ENCODE data around the gene USP5.

USP5 gene

DNA sequence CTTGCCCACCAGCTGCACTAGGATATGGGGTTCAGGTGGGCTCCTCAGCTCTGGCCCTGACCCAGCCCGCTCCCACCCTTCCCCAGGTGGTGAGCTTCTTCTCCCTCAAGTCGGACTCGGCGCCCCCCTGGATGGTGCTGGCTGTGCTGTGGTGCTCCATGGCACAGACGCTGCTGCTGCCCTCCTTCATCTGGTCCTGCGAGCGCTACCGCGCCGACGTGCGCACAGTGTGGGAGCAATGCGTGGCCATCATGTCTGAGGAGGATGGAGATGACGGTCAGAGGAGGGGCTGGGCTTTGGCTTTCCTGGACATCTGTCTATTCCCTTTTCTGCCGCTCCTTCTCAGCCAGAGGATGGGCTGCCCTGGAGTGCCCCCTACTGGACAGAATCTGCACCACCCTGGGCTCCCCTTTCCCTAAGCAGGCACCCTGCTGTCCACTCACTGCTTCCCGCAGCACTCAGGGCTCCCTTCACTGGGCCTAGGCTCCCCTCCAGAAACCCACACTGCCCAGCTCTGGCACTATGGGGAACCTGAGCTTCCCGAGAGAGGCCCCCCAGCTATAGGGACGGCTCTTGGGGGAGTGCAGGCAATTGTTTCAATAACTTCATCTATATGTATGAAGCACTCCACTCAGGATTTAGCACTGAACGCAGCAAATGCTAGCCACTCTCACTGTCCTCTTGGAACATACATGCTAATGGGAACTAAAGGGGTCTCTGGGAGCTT, 26.4 kb upstream of the USP5 start:
- H3K9ac ChIP-seq: no peak overlapping the region
- no peaks in the 10 kb centered on the region for H3K79me2 ChIP-seq
- H3K27me3 ChIP-seq (ENCODE audit: control insufficient read depth, insufficient read depth, low read length): no peaks in the 10 kb centered on the region
- no peak overlapping the region for H3K4me2 ChIP-seq (ENCODE audit: low read length)
- H3K4me3 ChIP-seq (ENCODE audit: low read depth, low read length): no peak overlapping the region
- H2AFZ ChIP-seq: peak overlapping the region; percentile 48
- TF ChIP-seq CTCF (IDR thresholded peaks at IDR 0.05): peak; percentile 92
- H3K9me3 ChIP-seq (ENCODE audit: control insufficient read depth, low read length): no peaks in the 10 kb centered on the region
- H3K4me1 ChIP-seq: peaks cover 19% of the 10 kb centered on the region
- no peaks in the 10 kb centered on the region for H3K36me3 ChIP-seq (ENCODE audit: control insufficient read depth, insufficient read depth, low read length)
- H3K27ac ChIP-seq: no peak overlapping the region

DNA sequence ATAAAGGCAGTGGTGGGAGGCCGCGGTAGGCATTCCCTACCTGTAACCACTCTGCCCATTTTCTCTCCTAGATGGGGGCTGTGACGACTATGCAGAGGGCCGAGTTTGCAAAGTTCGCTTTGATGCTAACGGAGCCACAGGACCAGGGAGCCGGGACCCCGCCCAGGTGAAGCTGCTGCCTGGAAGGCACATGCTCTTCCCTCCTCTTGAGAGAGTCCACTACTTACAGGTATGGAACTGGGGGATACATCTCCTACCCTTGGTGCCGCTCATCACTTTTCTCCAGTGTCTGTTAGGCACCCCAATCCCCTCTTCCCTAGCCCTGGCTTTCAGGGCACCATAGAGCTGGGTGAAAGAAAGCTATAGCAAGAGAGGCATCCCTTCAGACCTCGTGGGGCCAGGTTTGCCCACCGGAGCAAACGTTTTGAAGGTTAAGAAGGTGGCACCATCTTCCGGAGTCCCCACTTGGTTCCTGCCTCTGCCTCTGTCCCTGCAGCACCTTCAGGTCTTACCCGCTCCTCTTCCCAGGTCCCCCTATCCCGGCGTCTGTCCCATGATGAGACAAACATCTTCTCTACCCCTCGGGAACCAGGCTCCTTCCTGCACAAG, 25.7 kb upstream of the USP5 start:
- TF ChIP-seq CTCF (IDR thresholded peaks at IDR 0.05): no peak
- H3K4me2 ChIP-seq (ENCODE audit: low read length): no peak overlapping the region
- H3K9me3 ChIP-seq (ENCODE audit: control insufficient read depth, low read length): no peaks in the 10 kb centered on the region
- H3K4me3 ChIP-seq (ENCODE audit: low read depth, low read length): no peak overlapping the region
- no peaks in the 10 kb centered on the region for H3K79me2 ChIP-seq
- no peak overlapping the region for H3K27ac ChIP-seq
- H3K4me1 ChIP-seq: peaks cover 19% of the 10 kb centered on the region
- H3K36me3 ChIP-seq (ENCODE audit: control insufficient read depth, insufficient read depth, low read length): no peaks in the 10 kb centered on the region
- H3K27me3 ChIP-seq (ENCODE audit: control insufficient read depth, insufficient read depth, low read length): no peaks in the 10 kb centered on the region
- no peak overlapping the region for H2AFZ ChIP-seq
- H3K9ac ChIP-seq: no peak overlapping the region

DNA sequence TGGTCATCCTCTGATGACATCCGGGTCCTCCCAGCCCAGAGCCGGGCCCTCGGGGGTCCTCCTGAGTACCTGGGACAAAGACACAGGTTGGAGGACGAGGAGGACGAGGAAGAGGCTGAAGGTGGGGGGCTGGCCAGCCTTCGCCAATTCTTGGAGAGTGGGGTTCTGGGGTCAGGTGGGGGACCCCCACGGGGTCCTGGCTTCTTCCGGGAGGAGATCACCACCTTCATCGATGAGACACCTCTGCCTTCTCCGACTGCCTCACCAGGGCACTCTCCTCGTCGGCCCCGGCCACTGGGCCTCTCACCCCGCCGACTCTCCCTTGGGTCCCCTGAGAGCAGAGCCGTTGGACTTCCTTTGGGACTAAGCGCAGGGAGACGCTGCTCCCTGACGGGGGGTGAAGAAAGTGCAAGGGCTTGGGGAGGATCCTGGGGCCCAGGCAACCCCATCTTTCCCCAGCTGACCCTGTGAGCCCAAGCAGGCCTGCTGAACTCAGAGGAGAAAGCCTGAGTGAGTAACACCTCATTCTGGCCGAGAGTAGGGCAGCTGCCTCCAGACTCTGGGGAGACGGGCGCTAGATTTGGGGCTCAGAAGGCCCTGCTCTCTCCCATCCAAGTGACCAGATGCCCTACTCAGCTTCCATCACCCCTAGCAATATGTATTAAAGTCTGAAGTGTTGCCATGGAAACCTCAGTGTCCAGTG, 25.1 kb upstream of the USP5 start:
- H3K36me3 ChIP-seq (ENCODE audit: control insufficient read depth, insufficient read depth, low read length): no peaks in the 10 kb centered on the region
- H2AFZ ChIP-seq: peak overlapping the region; percentile 7
- peak overlapping the region; percentile 9 for H3K4me2 ChIP-seq (ENCODE audit: low read length)
- H3K27ac ChIP-seq: no peak overlapping the region
- H3K9me3 ChIP-seq (ENCODE audit: control insufficient read depth, low read length): no peaks in the 10 kb centered on the region
- TF ChIP-seq CTCF (IDR thresholded peaks at IDR 0.05): no peak
- H3K79me2 ChIP-seq: no peaks in the 10 kb centered on the region
- no peak overlapping the region for H3K9ac ChIP-seq
- no peak overlapping the region for H3K4me3 ChIP-seq (ENCODE audit: low read depth, low read length)
- peaks cover 19% of the 10 kb centered on the region for H3K4me1 ChIP-seq
- no peaks in the 10 kb centered on the region for H3K27me3 ChIP-seq (ENCODE audit: control insufficient read depth, insufficient read depth, low read length)

DNA sequence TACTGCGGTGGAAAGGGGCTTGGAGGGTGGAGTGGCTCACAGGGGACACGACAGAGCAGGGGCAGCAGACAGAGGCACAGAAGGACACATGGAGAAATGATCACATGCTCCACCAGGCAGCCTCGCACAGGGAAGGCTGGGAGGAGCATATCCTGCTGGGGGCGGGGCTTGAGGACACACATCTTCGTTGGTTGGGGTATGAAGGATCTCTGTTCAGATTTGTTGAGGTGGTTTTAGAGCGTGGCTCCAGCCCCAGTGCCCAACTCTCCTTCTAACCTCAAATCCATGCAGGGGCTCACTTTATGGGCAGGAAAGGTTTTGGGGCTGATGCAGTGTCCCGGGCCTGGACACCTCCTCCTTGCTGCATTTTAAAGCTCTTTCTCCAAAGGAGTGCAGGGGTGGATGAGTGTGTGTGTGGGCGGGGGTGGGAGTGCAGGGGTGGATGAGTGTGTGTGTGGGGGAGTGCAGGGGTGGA, 24.5 kb upstream of the USP5 start:
- H3K27ac ChIP-seq: no peak overlapping the region
- H2AFZ ChIP-seq: peak overlapping the region; percentile 7
- no peak for TF ChIP-seq CTCF (IDR thresholded peaks at IDR 0.05)
- H3K79me2 ChIP-seq: no peaks in the 10 kb centered on the region
- H3K4me1 ChIP-seq: peaks cover 16% of the 10 kb centered on the region
- H3K36me3 ChIP-seq (ENCODE audit: control insufficient read depth, insufficient read depth, low read length): no peaks in the 10 kb centered on the region
- no peak overlapping the region for H3K4me3 ChIP-seq (ENCODE audit: low read depth, low read length)
- H3K9ac ChIP-seq: no peak overlapping the region
- H3K9me3 ChIP-seq (ENCODE audit: control insufficient read depth, low read length): no peaks in the 10 kb centered on the region
- no peaks in the 10 kb centered on the region for H3K27me3 ChIP-seq (ENCODE audit: control insufficient read depth, insufficient read depth, low read length)
- H3K4me2 ChIP-seq (ENCODE audit: low read length): peak overlapping the region; percentile 9

Measured in parathyroid adenoma (tissue), 2 donors.